DMS 273 (cell line): ENCODE results near the gene PDPK1.
A peak's percentile ranks its signal among the peaks of the same experiment; 100 is the strongest.
"Not testable (repeated sequence)": the region's sequence is repeated elsewhere in the genome, so short reads cannot be mapped to it uniquely, and the experiment has no call there.

ENCODE experiments used
- DNase-seq: peaks from one replicate; lab custom pipeline; 2025; ENCODE audit not compliant: unreplicated experiment; lab: John Stamatoyannopoulos, UW

Gene PDPK1

GRCh38 chr16:2610781-2611498 lies 73.1 kb downstream of the PDPK1 start:
- DNase-seq, result no peak

GRCh38 chr16:2611499-2611862 lies 73.7 kb downstream of the PDPK1 start:
- no peak for DNase-seq

GRCh38 chr16:2611877-2612276 lies 74.1 kb downstream of the PDPK1 start:
- not testable (repeated sequence) for DNase-seq

- not testable (repeated sequence) for DNase-seq
These were observed 75.4 kb downstream of the PDPK1 start for GRCh38 chr16:2613251-2613650.

- no peak for DNase-seq
These were observed 77.0 kb downstream of the PDPK1 start for GRCh38 chr16:2614761-2615191.

GRCh38 chr16:2618964-2619363 lies 81.1 kb downstream of the PDPK1 start:
- not testable (repeated sequence) for DNase-seq

GRCh38 chr16:2619628-2620027 lies 81.8 kb downstream of the PDPK1 start:
- DNase-seq, result peak; percentile 18

- DNase-seq, result not testable (repeated sequence)
These were observed 83.0 kb downstream of the PDPK1 start for GRCh38 chr16:2620870-2621269.

- DNase-seq, result not testable (repeated sequence)
These were observed 83.6 kb downstream of the PDPK1 start for GRCh38 chr16:2621395-2621794.

- not testable (repeated sequence) for DNase-seq
These were observed 89.3 kb downstream of the PDPK1 start for GRCh38 chr16:2627075-2627474.

GRCh38 chr16:2631203-2631602 lies 93.4 kb downstream of the PDPK1 start:
- not testable (repeated sequence) for DNase-seq

- not testable (repeated sequence) for DNase-seq
These were observed 94.5 kb downstream of the PDPK1 start for GRCh38 chr16:2632291-2632690.

GRCh38 chr16:2639071-2639721 lies 101.4 kb downstream of the PDPK1 start:
- DNase-seq, result not testable (repeated sequence)

- DNase-seq, result not testable (repeated sequence)
These were observed 101.9 kb downstream of the PDPK1 start for GRCh38 chr16:2639722-2640072.

GRCh38 chr16:2642561-2642960 lies 104.7 kb downstream of the PDPK1 start:
- not testable (repeated sequence) for DNase-seq

- not testable (repeated sequence) for DNase-seq
These were observed 107.1 kb downstream of the PDPK1 start for GRCh38 chr16:2644754-2645453.

- DNase-seq, result not testable (repeated sequence)
These were observed 113.5 kb downstream of the PDPK1 start for GRCh38 chr16:2651268-2651871.
